Uterus (tissue), 2 donors: Measurements from ENCODE around the gene MDFIC.

Experiments used
- CTCF ChIP-seq, 4 experiments: fragments of 200-600 bp in 2 of 4; fragments of 450-650 bp in 2 of 4; sonication (generic) in 2 of 4; IDR thresholded peaks; one replicate each; pipeline ENCODE4 v1.5.1; 2016 to 2019; ENCODE audit warnings: antibody characterized with exemption in 4 of 4, mild to moderate bottlenecking in 2 of 4, moderate library complexity in 1 of 4
- POLR2A ChIP-seq, 2 donors: fragments of 450-650 bp; IDR thresholded peaks; one replicate each; pipeline ENCODE4 v1.6.1; 2016; ENCODE audit warnings: antibody characterized with exemption in 2 of 2, mild to moderate bottlenecking in 1 of 2, moderate library complexity in 1 of 2

DNA sequence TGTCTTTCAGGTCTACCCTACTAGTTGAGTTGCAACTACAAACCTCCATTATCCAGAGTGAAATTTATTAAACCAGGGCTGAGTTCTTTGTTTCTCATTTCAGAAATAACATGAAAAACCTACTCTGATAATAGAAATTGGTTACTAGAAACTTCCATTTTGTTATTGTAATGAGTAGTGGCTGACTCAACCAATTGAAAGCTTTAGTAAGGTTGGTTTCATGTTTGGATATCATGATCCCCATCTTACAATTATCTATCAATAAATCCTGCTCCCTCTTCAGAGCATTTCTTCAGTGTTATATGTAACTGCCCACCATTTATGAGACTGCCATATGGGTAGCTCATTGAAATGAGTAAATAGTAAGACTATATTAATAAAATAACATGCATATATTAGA lies 16.9 kb downstream of the MDFIC start:
- TF ChIP-seq CTCF (IDR thresholded peaks at IDR 0.05), result no peak
- no peak for TF ChIP-seq POLR2A (IDR thresholded peaks at IDR 0.05)
